ENCODE data around the gene MOV10L1.
"Not testable (repeated sequence)": the region's sequence is repeated elsewhere in the genome, so short reads cannot be mapped to it uniquely, and the experiment has no call there.

The MOV10L1 gene

GRCh38 chr22:50161508-50162390, 71.9 kb downstream of the MOV10L1 start:
- DNase-seq (ENCODE audit: low spot score), result no peak

- DNase-seq (ENCODE audit: low spot score), result no peak
These were observed 72.7 kb downstream of the MOV10L1 start for GRCh38 chr22:50162391-50162956.

- no peak for DNase-seq (ENCODE audit: low spot score)
These were observed 75.8 kb downstream of the MOV10L1 start for GRCh38 chr22:50165436-50166123.

DNA sequence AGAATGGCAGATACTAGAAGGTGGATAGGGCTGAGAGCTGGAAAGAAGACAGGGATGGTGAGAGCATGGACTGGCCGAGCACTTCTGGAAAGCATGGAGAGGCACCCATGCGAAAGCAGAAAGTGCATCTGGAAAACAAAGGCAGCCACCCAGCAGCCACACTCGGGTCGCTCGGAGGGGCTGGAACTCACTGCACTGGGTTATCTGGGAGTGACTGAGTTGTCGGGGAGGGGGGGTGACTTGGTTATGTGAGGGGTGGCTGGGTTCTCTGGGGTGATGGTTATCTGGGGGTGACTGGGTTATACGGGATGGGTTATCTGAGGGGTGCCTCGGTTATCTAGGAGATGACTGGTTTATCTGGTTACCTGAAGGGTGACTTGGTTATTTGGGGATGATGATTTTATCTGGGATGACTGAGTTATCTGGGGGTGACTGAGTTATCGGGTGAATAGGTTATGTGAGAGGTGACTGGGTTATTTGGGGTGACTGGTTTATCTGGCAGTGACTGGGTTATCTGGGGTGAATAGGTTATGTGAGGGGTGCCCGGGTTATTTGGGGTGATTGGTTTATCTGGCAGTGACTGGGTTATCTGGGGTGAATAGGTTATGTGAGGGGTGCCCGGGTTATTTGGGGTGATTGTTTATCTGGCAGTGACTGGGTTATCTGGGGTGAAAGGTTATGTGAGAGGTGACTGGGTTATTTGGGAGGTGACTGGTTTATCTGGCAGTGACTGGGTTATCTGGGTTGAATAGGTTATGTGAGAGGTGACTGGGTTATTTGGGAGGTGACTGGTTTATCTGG, 78.1 kb downstream of the MOV10L1 start:
- DNase-seq (ENCODE audit: low spot score), result no peak

DNA sequence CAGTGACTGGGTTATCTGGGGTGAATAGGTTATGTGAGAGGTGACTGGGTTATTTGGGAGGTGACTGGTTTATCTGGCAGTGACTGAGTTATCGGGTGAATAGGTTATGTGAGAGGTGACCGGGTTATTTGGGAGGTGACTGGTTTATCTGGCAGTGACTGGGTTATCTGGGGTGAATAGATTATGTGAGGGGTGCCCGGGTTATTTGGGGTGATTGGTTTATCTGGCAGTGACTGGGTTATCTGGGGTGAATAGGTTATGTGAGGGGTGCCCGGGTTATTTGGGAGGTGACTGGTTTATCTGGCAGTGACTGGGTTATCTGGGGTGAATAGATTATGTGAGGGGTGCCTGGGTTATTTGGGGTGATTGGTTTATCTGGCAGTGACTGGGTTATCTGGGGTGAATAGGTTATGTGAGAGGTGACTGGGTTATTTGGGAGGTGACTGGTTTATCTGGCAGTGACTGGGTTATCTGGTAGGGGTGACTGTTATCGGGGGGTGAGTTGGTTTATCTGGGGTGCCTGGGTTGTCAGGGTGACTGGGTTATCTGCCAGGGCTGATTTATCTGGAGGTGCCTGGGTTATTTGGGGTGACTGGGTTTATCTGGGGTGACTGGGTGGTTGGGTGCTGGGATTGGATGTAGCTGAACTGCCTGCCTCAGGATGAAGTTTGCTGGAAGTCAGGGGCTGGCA, 78.8 kb downstream of the MOV10L1 start:
- not testable (repeated sequence) for DNase-seq (ENCODE audit: low spot score)

GRCh38 chr22:50169181-50169759, 79.5 kb downstream of the MOV10L1 start:
- DNase-seq (ENCODE audit: low spot score), result no peak

- DNase-seq (ENCODE audit: low spot score), result no peak
These were observed 80.1 kb downstream of the MOV10L1 start for GRCh38 chr22:50169774-50170341.

DNA sequence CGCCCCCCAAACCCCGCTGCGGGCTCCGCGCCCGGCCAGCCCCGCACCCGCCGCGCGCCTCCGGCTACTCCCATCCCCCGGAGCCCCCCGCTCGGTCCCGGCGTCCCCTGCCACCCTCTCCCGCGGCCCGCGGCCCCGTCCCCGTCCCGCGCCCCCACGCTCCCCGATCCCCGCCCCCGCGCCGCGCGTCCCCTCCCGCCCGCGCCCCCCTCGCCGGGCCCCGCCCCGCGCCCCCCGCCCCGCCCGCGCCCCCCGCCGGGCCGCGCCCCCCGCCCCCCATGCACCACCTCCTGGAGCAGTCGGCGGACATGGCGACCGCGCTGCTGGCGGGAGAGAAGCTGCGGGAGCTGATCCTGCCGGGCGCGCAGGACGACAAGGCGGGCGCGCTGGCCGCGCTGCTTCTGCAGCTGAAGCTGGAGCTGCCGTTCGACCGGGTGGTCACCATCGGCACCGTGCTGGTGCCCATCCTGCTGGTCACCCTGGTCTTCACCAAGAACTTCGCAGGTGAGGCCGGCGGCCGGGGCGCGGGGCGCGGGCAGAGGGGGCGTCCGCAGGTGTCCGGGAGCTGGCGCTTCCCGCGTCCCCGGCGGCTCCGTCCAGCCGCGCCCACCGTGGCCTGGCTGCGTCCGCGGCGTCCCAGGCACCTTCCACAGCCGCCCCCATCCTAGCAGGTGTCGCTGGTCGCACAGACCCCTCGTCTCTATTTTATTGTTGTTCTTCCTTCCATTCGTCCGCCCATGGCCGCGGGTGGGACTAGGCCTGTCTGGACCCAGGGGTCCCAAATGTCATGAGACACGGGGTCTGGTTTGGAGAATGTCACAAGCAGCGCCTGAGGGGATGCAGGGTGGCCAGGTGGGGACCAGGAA, 80.9 kb downstream of the MOV10L1 start, which contains the start of gene PANX2:
Gene PANX2 (plus strand): TSS at position 279 of the 866 bp plus-strand sequence. CDS start 0 bp downstream, at position 279.
- DNase-seq (ENCODE audit: low spot score), result no peak

DNA sequence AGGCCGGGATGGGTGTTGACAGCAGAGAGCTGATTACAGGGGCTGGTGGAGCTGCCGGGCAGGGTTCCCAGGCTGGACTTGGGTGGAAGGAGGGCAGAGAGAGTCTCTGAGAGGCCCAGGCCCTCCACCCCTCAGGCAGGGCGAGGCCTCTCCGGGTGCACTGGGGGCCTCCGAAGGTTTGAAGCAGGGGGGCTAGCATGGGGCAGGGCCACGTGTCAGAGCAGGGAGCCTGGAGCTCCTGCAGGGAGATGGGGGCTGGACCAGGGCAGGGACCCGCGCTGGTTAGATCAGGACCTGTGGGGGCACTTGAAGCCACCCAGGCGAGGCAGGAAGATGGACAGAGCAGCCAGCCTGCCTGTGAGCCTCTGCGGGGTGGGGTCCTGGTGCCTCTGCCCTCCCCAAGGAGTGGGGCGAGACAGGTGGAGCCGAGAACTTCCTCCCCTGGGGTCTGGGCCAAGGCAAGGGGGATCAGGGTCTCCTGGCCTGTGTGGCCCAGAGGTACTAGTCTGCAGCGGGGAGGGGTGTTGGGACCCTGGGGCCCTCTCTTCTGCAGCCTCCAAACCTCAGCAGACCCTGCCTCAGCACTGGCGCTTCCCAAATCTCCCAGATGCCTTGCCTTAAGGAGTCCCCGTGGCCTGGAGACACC, 81.6 kb downstream of the MOV10L1 start:
- no peak for DNase-seq (ENCODE audit: low spot score)

DNA sequence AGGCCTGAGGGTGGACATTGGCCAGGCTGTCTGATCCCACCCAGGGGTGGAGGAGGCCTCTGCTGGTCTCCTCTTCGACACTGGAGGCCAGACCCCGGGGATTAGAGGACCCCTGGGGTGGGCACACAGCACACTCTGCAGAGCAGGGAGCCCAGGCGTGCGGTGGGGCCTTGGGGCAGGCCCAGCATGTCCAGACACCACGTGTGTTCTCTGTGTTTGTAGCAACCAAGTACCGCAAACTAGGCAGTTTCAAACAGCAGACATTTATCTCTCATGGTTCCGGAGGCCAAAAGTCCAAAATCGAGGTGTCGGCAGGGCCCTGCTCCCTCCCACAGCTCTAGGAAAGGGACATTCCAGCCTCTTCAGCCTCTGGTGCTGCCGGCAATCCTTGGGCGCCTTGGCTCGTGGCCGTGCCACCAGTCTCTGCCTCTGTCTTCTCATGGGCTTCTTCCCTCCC, 82.2 kb downstream of the MOV10L1 start:
- DNase-seq (ENCODE audit: low spot score), result no peak

- DNase-seq (ENCODE audit: low spot score), result no peak
These were observed 83.6 kb downstream of the MOV10L1 start for GRCh38 chr22:50173311-50173982.

GRCh38 chr22:50173983-50174355, 84.2 kb downstream of the MOV10L1 start:
- DNase-seq (ENCODE audit: low spot score), result no peak

DNA sequence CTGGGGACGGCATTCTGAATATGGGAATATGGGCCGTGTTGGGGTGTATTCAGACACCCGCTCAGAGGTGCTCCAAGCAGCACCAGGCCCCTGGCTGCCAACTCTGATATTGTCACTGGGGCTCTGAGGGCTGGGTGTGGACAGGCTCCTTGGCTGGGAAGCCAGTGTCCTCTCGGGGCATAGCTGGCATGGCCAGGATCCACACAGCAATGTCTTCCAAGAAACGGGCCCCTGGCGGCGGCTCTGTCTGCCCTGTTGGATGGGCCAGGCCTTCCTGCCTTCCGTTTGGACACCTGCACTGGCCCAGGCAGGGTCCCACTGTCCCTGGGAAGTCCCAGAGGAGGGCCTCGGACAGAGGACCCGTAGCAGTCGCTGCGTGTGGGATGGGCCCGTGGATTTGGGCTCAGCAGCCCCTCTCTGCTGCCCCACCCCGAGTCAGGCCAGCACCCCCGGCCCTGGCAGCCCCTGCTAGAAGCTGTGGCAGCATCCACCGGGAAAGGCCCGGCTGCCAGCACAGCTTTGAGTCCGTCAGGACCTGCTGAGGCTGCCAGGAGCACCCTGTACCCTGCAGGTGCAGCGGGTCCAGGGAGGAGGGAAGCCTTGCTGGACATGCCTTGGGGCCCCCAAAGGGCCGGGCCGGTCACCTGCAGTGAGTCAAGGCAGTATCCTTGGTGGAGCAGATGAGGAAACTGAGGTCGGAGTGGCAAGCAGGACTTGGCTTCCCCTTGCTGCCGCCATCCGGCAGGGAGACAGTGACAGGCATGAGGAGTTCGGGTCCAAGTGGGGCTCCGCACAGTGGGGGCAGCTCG, 84.8 kb downstream of the MOV10L1 start:
- no peak for DNase-seq (ENCODE audit: low spot score)

DNA sequence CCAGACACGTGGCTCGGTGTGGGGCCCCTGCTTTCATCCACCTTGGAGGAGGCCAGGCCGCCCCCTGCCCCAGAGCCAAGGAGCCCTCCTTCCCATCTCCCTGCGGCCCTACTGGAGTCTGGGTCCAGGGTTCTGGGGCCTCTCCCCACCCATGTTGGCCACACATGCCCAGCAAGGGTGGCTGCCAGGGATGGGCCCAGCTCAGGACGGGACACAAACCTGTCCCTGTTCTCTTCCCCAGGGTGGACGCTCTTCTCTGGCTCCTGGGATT, 85.3 kb downstream of the MOV10L1 start:
- no peak for DNase-seq (ENCODE audit: low spot score)

GRCh38 chr22:50175921-50176849, 86.4 kb downstream of the MOV10L1 start:
- DNase-seq (ENCODE audit: low spot score), result no peak

DNA sequence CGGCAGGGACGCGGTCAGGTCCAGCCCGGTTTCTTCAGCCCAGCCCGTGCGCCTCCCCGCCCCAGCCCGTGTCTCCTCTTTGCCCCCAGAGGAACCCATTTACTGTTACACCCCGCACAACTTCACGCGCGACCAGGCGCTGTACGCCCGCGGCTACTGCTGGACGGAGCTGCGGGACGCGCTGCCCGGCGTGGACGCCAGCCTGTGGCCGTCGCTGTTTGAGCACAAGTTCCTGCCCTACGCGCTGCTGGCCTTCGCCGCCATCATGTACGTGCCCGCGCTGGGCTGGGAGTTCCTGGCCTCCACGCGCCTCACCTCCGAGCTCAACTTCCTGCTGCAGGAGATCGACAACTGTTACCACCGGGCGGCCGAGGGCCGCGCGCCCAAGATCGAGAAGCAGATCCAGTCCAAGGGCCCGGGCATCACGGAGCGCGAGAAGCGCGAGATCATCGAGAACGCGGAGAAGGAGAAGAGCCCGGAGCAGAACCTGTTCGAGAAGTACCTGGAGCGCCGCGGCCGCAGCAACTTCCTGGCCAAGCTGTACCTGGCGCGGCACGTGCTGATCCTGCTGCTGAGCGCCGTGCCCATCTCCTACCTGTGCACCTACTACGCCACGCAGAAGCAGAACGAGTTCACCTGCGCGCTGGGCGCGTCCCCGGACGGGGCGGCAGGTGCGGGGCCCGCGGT, 87.2 kb downstream of the MOV10L1 start:
- no peak for DNase-seq (ENCODE audit: low spot score)

Data from COLO829 (cell line).